DND-41 (cell line): ENCODE data around the gene PHC2.

ENCODE experiments used
- ATAC-seq: fragments of 200-7000 bp; cut with Tn5 transposase; 3 replicates; pipeline ENCODE4 v1.9.1; 2021; ENCODE audit warnings: low read depth; ENCODE audit not compliant: insufficient read depth
- DNase-seq: peaks from one replicate; pipeline ENCODE4 v3.0.0-alpha.2; 2020
- H2AFZ ChIP-seq: 2 replicates; pipeline ENCODE4 v1.6.0; 2012; ENCODE audit warnings: low read depth, low read length
- H3K27ac ChIP-seq: 2 replicates; pipeline ENCODE4 v1.5.1; 2012; ENCODE audit warnings: low read length, inconsistent platforms
- H3K27me3 ChIP-seq: fragments of 200-600 bp; sonication (generic); 2 replicates; pipeline ENCODE4 v1.6.0; 2012; ENCODE audit warnings: low read length, mild to moderate bottlenecking, inconsistent platforms; ENCODE audit not compliant: insufficient read depth, poor library complexity
- H3K36me3 ChIP-seq: 2 replicates; pipeline ENCODE4 v1.5.1; 2012; ENCODE audit warnings: low read length, inconsistent platforms; ENCODE audit not compliant: insufficient read depth
- H3K4me1 ChIP-seq: 2 replicates; pipeline ENCODE4 v1.5.1; 2012; ENCODE audit warnings: mild to moderate bottlenecking, low read length; ENCODE audit not compliant: insufficient read depth
- H3K4me2 ChIP-seq: 2 replicates; pipeline ENCODE4 v1.6.0; 2012; ENCODE audit warnings: mild to moderate bottlenecking, moderate library complexity, low read length, inconsistent platforms; ENCODE audit not compliant: insufficient read depth
- H3K4me3 ChIP-seq, 2 experiments: fragments of 200-600 bp in 1 of 2; shearing (Covaris generic) in 1 of 2; 2 replicates each; pipeline ENCODE4 v1.5.1; 2012 to 2016; ENCODE audit warnings: inconsistent platforms in 2 of 2, low read length in 2 of 2, mild to moderate bottlenecking in 2 of 2, low read depth in 1 of 2, moderate library complexity in 1 of 2
- H3K79me2 ChIP-seq: 2 replicates; pipeline ENCODE4 v1.6.0; 2012; ENCODE audit warnings: low read length, inconsistent platforms; ENCODE audit not compliant: insufficient read depth
- H3K9ac ChIP-seq: 2 replicates; pipeline ENCODE4 v1.6.0; 2012; ENCODE audit warnings: low read depth, mild to moderate bottlenecking, inconsistent platforms, low read length, moderate library complexity
- H3K9me3 ChIP-seq: 2 replicates; pipeline ENCODE4 v1.5.1; 2012; ENCODE audit warnings: low read length, moderate library complexity, mild to moderate bottlenecking, inconsistent platforms; ENCODE audit not compliant: insufficient read depth, severe bottlenecking
- H4K20me1 ChIP-seq: 2 replicates; pipeline ENCODE4 v1.6.0; 2012; ENCODE audit warnings: low read length; ENCODE audit not compliant: insufficient read depth
- EZH2 ChIP-seq: IDR thresholded peaks from 3 replicates; pipeline ENCODE4 v1.6.1; 2012; ENCODE audit warnings: borderline replicate concordance, low read depth, mild to moderate bottlenecking, moderate library complexity, low read length, inconsistent platforms; ENCODE audit not compliant: severe bottlenecking
- TF ChIP-seq, protein P1 (sequence below): IDR thresholded peaks from 2 replicates; pipeline ENCODE4 v1.5.1; 2012; ENCODE audit warnings: borderline replicate concordance, low read length, moderate library complexity, mild to moderate bottlenecking; ENCODE audit not compliant: poor library complexity, severe bottlenecking; ENCODE audit errors: extremely low read depth

The PHC2 gene

DNA sequence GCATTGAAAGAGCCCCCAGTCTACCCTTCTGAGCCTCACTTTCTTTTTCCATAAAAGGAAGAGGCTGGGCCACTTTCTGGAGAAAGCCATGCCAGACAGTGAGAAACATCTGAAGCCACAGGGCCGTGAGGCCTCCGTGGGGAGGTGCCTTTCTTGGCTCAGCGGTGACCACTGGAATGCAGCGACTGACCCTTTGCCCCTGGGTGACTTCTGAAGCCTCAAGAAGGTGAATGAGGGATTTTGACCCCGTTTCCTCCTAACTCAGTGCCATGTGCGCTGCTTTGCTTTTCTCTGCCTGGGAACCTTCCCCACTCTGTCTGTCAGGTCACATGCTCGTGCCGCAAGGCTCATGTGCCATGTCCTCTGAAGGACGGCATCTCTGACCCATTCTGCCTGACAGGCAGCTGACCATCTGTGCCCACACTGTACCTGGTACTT is 65.3 kb downstream of the PHC2 start:
- Histone ChIP-seq H3K9ac (no peak overlapping the region), H3K4me2 (no peak overlapping the region), H3K9me3 (no peaks in the 10 kb centered on the region), H3K36me3 (no peaks in the 10 kb centered on the region), H3K4me3 (no peak overlapping the region), H3K27me3 (no peaks in the 10 kb centered on the region), H4K20me1 (peaks cover 5% of the 10 kb centered on the region), H3K79me2 (no peaks in the 10 kb centered on the region), H2AFZ (no peak overlapping the region), H3K4me1 (no peaks in the 10 kb centered on the region; the same call in 1 of the 2 replicates), H3K27ac (no peak overlapping the region)
- DNase-seq (no peak), ATAC-seq (no peak)
- TF ChIP-seq, protein P1, sequence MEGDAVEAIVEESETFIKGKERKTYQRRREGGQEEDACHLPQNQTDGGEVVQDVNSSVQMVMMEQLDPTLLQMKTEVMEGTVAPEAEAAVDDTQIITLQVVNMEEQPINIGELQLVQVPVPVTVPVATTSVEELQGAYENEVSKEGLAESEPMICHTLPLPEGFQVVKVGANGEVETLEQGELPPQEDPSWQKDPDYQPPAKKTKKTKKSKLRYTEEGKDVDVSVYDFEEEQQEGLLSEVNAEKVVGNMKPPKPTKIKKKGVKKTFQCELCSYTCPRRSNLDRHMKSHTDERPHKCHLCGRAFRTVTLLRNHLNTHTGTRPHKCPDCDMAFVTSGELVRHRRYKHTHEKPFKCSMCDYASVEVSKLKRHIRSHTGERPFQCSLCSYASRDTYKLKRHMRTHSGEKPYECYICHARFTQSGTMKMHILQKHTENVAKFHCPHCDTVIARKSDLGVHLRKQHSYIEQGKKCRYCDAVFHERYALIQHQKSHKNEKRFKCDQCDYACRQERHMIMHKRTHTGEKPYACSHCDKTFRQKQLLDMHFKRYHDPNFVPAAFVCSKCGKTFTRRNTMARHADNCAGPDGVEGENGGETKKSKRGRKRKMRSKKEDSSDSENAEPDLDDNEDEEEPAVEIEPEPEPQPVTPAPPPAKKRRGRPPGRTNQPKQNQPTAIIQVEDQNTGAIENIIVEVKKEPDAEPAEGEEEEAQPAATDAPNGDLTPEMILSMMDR = no peak
- no peak for TF ChIP-seq EZH2

DNA sequence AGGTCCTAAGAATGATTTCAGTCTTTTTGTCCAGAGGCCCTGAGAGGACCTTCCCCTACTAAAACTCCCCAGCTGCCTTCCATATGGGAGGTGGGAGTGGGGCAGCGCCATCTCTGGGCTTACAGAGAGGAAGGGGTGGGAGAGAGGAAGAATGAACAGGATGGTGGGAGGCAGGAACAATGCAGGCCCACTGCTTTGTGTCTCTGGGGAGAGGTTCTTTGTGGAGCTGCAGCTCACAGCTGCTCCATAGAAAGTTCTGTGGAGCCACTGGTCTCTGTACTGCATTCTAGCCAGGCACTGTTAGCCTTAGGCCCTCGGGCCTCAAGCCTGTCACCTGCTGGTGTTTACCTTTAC is 66.4 kb downstream of the PHC2 start:
- H3K9me3 ChIP-seq = no peaks in the 10 kb centered on the region
- H3K9ac ChIP-seq = no peak overlapping the region
- no peak overlapping the region for H3K27ac ChIP-seq
- no peak for DNase-seq
- ATAC-seq = no peak
- no peak overlapping the region for H3K4me3 ChIP-seq
- peaks cover 5% of the 10 kb centered on the region; the same call in 1 of the 2 replicates for H4K20me1 ChIP-seq
- H3K4me2 ChIP-seq = no peak overlapping the region
- H3K36me3 ChIP-seq = no peaks in the 10 kb centered on the region
- H3K79me2 ChIP-seq = no peaks in the 10 kb centered on the region
- no peaks in the 10 kb centered on the region; the same call in 1 of the 2 replicates for H3K4me1 ChIP-seq
- TF ChIP-seq, protein P1 = no peak
- TF ChIP-seq EZH2 = no peak
- H2AFZ ChIP-seq = no peak overlapping the region
- H3K27me3 ChIP-seq = no peaks in the 10 kb centered on the region

DNA sequence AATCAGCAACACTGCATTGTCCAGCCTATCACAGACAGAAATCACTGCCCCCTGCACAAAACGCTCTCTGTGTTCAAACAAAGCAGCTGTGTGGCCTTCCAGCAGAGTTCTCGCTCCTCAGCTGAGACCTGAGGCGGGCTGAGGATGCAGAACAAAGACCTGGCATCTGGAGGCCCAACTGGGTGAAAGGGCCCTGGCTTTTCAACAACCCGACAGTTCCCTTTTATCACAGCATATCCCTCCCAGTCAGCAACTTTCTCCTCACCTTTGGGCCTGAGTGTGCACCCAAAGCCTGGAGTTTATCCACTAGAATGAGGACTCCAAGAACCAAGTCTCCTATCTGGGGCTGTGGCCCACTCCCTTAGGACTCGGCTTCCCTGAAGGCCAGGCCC is 67.4 kb downstream of the PHC2 start:
- no peak overlapping the region for H3K4me3 ChIP-seq
- ATAC-seq (no peak), DNase-seq (no peak)
- H4K20me1 ChIP-seq = peaks cover 5% of the 10 kb centered on the region; the same call in 1 of the 2 replicates
- TF ChIP-seq, protein P1 = no peak
- H3K9ac ChIP-seq = no peak overlapping the region
- no peaks in the 10 kb centered on the region for H3K36me3 ChIP-seq
- H3K9me3 ChIP-seq = no peaks in the 10 kb centered on the region
- H3K4me2 ChIP-seq = no peak overlapping the region
- H3K27ac ChIP-seq = no peak overlapping the region
- no peak overlapping the region for H2AFZ ChIP-seq
- H3K4me1 ChIP-seq = no peaks in the 10 kb centered on the region; the same call in 1 of the 2 replicates
- no peaks in the 10 kb centered on the region for H3K27me3 ChIP-seq
- no peaks in the 10 kb centered on the region for H3K79me2 ChIP-seq

DNA sequence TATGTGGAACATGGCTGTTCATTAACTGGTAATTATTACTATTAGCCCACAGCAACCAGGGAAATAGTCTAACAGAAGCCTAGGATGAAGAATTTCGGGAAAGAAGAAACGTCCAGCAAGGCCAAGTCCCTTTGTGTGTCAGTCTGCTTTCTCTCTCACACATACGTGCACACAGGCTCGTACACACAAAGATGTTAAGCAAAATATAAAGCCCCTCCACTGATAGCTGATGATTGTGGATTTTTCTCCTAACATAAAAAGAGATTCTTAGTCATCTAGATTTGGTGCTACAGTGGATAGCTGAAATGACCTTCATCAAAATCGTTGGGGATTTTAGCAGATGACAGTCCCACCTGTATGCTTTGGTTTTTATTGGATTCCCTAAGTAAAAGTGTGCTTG is 67.9 kb downstream of the PHC2 start:
- Histone ChIP-seq H2AFZ (no peak overlapping the region), H3K79me2 (no peaks in the 10 kb centered on the region), H3K9ac (no peak overlapping the region), H3K4me3 (no peak overlapping the region), H4K20me1 (peaks cover 5% of the 10 kb centered on the region; the same call in 1 of the 2 replicates), H3K9me3 (no peaks in the 10 kb centered on the region), H3K27me3 (no peaks in the 10 kb centered on the region), H3K27ac (no peak overlapping the region), H3K4me1 (no peaks in the 10 kb centered on the region; the same call in 1 of the 2 replicates), H3K4me2 (no peak overlapping the region), H3K36me3 (no peaks in the 10 kb centered on the region)
- no peak for ATAC-seq
- DNase-seq = no peak
- TF ChIP-seq EZH2 = no peak
- TF ChIP-seq, protein P1 = no peak
